Left colon (tissue), 2 donors: ENCODE measurements around the gene HIF1A. TPM values are rescaled to one million over a fixed set of nuclear protein-coding genes. Genes with fewer than 3 reads are reported as not detected.

ENCODE experiments used
- ATAC-seq: fragments of 200-7000 bp; cut with Tn5 transposase; one replicate; pipeline ENCODE4 v1.9.1; 2020; ENCODE audit warnings: mild to moderate bottlenecking, moderate library complexity
- DNase-seq, 2 donors: peaks; one replicate each; pipeline ENCODE4 v3.0.0-alpha.2; 2020
- intact Hi-C, 2 donors: fragments of 100-400 bp; cut with DNase I in 1 of 2; cut with micrococcal nuclease in 1 of 2; formaldehyde crosslinking; loops; one replicate each; pipeline versions ENCODE4 v1.11.2 to v1.14.0; 2022; cut with DNase I, micrococcal nuclease
- total RNA-seq, 2 donors: library from RNA; stranded (reverse); fragmentation: NEBNext Ultra II Directional; extraction: Animal tissue kit (Norgen Biotek cat#: 25700); gene quantifications; one replicate each; pipeline ENCODE4 v1.2.1, GENCODE V29; 2021
- donor health status: DM: no; HTN: no; CAD: no.
- donor health status: DM: yes; HTN: yes; CAD: no.

Gene HIF1A
- total RNA-seq, 2 donors from 2014 or later: 89.0 to 145 TPM

- no peak for DNase-seq
- intact Hi-C loops: no loop called here
- ATAC-seq: no peak
Measured at GRCh38 chr14:61670576-61670975, 24.7 kb upstream of the HIF1A start.

DNA sequence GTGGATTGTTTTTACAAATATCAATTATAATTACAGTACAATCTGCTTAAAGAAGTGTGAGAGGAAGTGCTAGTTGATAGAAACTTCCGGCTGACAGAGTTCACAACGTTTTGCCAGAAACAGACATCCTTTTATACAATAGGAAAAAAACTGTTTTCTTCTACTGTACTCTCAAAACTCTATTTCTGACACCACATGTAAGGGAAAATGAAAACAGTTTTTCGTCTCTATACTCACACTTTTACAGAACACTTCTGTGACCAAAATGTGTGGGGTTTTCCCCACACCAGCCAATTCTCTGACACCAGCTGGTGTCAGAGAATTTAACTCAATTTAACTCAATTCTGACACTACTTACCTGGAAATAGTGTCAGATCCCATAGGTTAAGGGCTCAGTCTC, 24.2 kb upstream of the HIF1A start:
- intact Hi-C loops: no loop called here
- ATAC-seq (no peak), DNase-seq (no peak)

DNA sequence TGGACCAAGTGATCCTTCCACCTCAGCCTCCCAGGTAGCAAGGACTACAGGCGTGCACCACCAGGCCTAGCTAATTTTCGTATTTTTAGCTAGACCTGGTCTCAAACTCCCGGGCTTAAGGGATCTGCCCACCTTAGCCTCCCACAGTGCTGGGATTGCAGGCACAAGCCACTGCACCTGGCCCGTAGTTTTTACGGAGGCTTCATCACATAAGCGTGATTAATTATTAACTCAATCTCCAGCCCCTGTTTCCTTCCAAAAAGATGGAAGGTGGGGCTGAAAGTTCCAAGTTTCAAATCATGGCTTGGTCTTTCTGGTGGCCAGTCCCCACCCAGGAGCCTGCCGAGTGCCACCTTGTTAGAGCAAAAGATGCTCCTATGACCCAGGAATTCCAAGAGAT, 22.5 kb upstream of the HIF1A start:
- no peak for DNase-seq
- intact Hi-C loops: no loop called here
- no peak for ATAC-seq

DNA sequence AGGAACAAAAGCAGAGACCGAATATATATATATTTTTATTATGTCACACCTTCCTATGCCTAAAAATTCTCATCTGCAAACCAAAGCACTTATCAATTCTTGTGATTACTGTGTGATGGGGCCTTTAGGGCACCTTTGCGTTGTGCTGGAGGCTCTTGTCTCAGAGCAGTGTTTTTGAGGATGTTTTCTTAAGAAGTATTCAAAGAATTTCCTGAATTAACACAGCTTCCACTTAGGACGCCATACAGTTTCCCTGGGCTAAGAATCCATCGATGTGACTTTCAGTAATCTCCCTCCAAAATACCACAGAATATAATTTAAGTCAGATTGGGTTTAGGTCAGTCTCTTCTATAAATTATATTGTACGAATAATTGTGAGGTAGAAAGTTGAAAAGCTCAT, 22.0 kb upstream of the HIF1A start:
- intact Hi-C loops: no loop called here
- DNase-seq: no peak
- ATAC-seq: no peak

- ATAC-seq (no peak), DNase-seq (no peak)
- intact Hi-C loops: no loop called here
Measured at GRCh38 chr14:61675291-61675690, 20.0 kb upstream of the HIF1A start.

GRCh38 chr14:61677479-61677878, 17.8 kb upstream of the HIF1A start:
- intact Hi-C loops: no loop called here
- no peak for DNase-seq
- no peak for ATAC-seq

GRCh38 chr14:61678975-61679374, 16.3 kb upstream of the HIF1A start:
- intact Hi-C loops: no loop called here
- no peak for ATAC-seq

GRCh38 chr14:61681413-61681812, 13.9 kb upstream of the HIF1A start:
- intact Hi-C loops: no loop called here
- DNase-seq (no peak), ATAC-seq (peak; percentile 93)

More at GRCh38 chr14:61678975-61679374, 16.3 kb upstream of the HIF1A start:
- DNase-seq: no peak

DNA sequence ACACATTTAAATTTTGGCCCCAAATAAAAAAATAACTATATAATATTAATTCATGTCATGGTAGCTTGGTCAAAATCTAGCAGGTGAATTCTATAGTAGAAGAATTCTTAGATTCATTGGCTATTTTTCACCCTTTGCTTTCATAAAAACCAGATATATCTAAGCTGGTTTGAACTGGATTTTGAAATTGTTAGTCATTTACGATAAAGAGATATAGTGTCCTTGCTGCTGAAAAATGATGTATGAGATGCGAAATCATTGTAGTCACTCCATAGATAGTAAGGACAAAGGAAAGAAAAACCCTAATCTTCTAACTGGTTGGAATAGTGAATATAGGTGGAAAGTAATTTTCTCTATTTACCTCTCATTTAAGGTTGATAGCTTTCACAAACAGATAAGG, 12.2 kb upstream of the HIF1A start:
- intact Hi-C loops: no loop called here
- no peak for ATAC-seq
- no peak for DNase-seq

- ATAC-seq (no peak), DNase-seq (no peak)
- intact Hi-C loops: no loop called here
Measured at GRCh38 chr14:61690039-61690438, 5.3 kb upstream of the HIF1A start.

DNA sequence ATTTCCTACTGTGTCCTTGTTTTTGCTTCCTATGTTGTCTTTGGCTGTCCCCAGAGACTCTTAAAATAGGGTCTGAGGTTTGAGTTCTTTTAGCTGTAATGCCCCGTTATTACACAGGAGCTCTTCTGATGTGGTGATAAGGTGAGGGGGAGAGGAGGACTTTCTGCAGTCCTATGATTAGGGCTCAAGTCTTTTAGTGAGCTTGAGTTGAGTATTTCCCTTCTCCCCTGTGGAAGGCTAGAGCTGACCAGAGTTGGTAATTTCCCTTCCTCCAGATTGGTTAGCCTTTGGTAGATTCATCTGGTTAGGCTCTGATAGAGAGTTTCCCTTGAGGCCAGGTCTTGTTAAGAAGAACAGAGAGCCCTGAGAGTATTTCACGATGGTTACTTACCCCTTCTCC, 4.3 kb upstream of the HIF1A start:
- intact Hi-C loops: no loop called here
- ATAC-seq (no peak), DNase-seq (no peak)

DNA sequence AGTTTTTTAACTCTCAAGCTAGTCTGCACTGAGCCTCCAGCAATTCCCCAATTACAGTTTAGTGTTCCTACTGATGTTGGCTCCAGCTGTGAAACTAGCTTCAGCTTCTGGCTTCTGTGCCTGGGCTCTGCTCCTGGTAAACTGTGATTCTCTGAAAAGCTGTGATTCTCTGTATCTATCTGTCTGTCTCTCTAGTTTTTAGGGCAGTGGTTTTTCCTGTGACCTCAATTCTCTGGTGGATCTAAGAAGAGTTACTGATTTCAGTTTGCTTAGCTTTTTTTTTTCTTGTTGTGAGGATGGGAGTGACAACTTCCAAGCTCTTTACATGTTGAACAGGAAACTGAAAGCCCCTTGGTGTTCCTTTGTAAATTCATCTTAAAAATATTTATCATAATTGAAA, 3.8 kb upstream of the HIF1A start:
- DNase-seq (no peak), ATAC-seq (no peak)
- intact Hi-C loops: no loop called here

DNA sequence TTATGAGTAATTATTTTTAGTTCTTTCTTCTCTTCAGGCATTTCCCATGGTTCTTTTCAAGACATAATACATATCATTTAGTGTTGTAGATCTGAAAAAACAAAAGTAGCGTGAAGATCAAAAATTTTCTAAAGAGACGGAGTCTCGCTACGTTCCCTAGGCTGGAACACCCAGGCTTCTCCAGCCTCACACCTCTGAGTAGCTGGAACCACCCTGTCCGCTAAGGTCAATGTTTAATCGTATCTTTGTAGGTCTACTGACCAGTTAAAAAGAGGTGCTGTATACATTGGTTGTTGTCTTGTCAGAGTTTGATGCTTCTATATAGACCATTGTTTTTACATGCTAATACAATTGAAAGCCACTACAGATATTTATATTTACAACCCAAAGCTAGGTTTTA, 1.3 kb upstream of the HIF1A start:
- intact Hi-C loops: no loop called here
- ATAC-seq (no peak), DNase-seq (no peak)

DNA sequence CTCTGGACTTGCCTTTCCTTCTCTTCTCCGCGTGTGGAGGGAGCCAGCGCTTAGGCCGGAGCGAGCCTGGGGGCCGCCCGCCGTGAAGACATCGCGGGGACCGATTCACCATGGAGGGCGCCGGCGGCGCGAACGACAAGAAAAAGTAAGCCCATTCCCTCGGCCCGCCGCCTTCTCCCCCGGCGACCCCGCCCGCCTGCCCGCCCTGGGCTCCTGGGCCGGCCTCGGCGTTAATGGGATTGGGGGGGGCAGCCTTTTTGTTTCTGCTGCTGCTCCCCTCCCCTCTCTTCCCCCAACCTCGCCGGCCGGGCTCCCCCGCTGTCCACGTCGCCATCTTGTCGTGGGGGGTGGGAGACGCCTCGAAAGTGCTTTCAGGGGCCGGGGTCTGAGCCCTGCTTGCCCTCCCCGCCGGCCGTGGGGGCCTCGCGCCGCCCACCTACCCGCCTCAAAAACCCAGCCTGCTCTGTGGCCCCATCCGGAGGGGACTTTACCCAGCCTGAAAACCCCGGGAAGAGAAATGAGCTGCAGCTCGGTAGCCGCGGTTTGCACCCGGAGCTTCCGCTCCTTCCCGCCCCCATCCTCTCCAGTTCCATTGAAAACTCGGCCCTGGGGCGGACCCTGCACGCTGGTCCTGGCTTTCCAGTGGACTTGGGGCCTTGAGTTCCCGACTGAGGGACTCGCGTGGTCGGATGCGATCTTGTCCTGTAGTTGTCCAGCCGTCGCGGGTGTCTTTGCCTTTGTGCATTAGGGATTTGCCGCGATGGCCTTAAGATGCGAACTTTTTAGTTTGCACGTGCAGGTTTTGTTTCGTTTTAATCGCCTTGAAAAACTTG, 598 bp downstream of the HIF1A start:
- ATAC-seq (peak; percentile 45), DNase-seq (peak; percentile 58 to 73)
- intact Hi-C loops: no loop called here

- DNase-seq (no peak), ATAC-seq (no peak)
- intact Hi-C loops: no loop called here
Measured at GRCh38 chr14:61696753-61697318, 1.5 kb downstream of the HIF1A start.

- intact Hi-C loops: no loop called here
- ATAC-seq (no peak), DNase-seq (no peak)
Measured at GRCh38 chr14:61698206-61698980, 3.1 kb downstream of the HIF1A start.

- no peak for ATAC-seq
- intact Hi-C loops: no loop called here
- no peak for DNase-seq
Measured at GRCh38 chr14:61699027-61699426, 3.7 kb downstream of the HIF1A start.

DNA sequence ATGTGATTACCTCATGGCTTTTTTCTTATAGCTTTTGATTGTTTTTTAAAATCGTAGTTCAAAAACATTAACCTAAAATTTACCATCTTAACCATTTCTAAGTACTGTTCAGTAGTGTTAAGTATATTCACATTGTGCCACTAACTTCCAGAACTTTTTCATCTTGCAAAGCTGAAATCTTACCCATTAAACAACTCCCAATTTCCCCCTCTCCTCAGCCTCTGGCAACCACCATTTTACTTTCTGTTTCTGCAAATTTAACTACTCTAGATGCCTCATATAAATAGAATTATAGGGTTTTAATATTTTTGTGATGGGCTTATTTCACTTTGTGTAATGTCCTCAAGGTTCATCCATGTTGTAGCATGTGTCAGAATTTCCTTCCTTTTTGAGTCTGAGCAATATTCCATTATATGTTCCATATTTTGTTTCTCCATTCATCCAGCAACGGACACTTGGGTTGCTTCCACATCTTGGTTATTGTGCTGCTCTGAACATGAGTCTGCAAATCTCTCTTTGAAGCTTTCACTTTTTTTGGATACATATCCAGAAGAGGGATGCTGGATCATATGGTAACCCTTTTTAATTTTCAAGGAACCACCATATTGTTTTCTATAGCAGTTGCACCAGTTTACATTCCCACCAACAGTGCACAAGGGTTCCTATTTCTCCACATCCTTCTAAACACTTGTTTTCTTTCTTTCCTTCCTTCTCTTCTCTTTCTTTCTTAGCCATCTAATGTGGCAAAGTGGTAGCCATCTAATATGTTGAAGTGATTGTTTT, 5.0 kb downstream of the HIF1A start:
- intact Hi-C loops: loop anchor here in 1 of 2 donors (10.0 kb wide), 1 partner anchor 225 kb away; no protein-coding TSS in a partner anchor
- no peak for DNase-seq
- no peak for ATAC-seq

DNA sequence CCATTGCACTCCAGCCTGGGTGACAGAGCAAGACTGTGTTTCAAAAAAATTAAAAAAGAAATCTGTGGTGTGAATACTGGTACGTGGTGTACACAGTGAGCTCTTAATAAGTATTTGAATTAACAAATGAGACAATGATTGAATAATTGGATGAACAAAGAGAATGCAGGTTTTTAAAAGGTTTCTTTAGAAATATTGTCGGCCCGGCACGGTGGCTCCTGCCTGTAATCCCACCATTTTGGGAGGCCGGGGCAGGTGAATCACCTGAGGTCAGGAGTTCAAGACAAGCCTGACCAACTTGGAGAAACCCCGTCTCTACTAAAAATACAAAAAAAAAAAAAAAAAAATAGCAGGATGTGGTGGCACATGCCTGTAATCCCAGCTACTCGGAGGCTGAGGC, 6.6 kb downstream of the HIF1A start:
- intact Hi-C loops: loop anchor here in 1 of 2 donors (10.0 kb wide), 1 partner anchor 227 kb away; no protein-coding TSS in a partner anchor
- ATAC-seq: no peak
- DNase-seq: no peak
